Body of pancreas (tissue), 4 donors: ENCODE data around the gene MSANTD3.

ENCODE experiments used
- CTCF ChIP-seq, 7 experiments: fragments of 450-650 bp in 4 of 7; fragments of 200-600 bp in 3 of 7; sonication (generic) in 3 of 7; IDR thresholded peaks; one replicate each; pipeline ENCODE4 v1.5.1; 2016 to 2019; ENCODE audit warnings: antibody characterized with exemption in 7 of 7
- POLR2A ChIP-seq, 3 donors: fragments of 450-650 bp; IDR thresholded peaks; one replicate each; pipeline ENCODE4 v1.6.1; 2016; ENCODE audit warnings: antibody characterized with exemption in 3 of 3, mild to moderate bottlenecking in 2 of 3

GRCh38 chr9:100457517-100457916, 30.6 kb downstream of the MSANTD3 start:
- no peak for TF ChIP-seq CTCF (IDR thresholded peaks at IDR 0.05)
- TF ChIP-seq POLR2A (IDR thresholded peaks at IDR 0.05), result no peak
